PC-9 (cell line): ENCODE results near the gene FGD2. TPM values are rescaled to one million over a fixed set of nuclear protein-coding genes. Genes with fewer than 3 reads are reported as not detected.
A peak's percentile ranks its signal among the peaks of the same experiment; 100 is the strongest.

ENCODE experiments used
- BruUV-seq: library from RNA; stranded (reverse); fragments of 400-500 nt; replicated peaks from 2 replicates; lab custom pipeline; 2021; lab: Mats Ljungman, UMichigan
- CTCF ChIA-PET: fragments of 300-600 bp; sonication (Branson Sonifier 250); formaldehyde crosslinking; loops from one replicate; lab custom pipeline; 2022; ENCODE audit warnings: antibody characterized with exemption; lab: Charles Lee
- POLR2A ChIA-PET: fragments of 300-600 bp; sonication (Branson Sonifier 250); formaldehyde crosslinking; loops from one replicate; lab custom pipeline; 2022; ENCODE audit warnings: antibody characterized with exemption; ENCODE audit not compliant: unreplicated experiment; lab: Charles Lee
- DNase-seq, 2 experiments: peaks; one replicate each; pipeline versions ENCODE4 v3.0.0 to v3.0.0-alpha.2; 2015 to 2022; ENCODE audit warnings: mixed read lengths in 1 of 2
- H2AFZ ChIP-seq: fragments of 200-600 bp; sonication (generic); 2 replicates; pipeline ENCODE4 v1.8.1; 2017; ENCODE audit warnings: antibody characterized with exemption
- H3F3A ChIP-seq: fragments of 200-600 bp; sonication (generic); 2 replicates; pipeline ENCODE4 v1.8.1; 2017; ENCODE audit warnings: antibody characterized with exemption, mild to moderate bottlenecking, low read depth; ENCODE audit not compliant: insufficient read depth
- H3K27ac ChIP-seq: fragments of 200-600 bp; sonication (generic); 2 replicates; pipeline ENCODE4 v1.6.1; 2016; ENCODE audit warnings: mixed run types
- H3K27me3 ChIP-seq: fragments of 200-600 bp; sonication (generic); 2 replicates; pipeline ENCODE4 v1.6.1; 2016; ENCODE audit warnings: low read depth, mixed run types; ENCODE audit not compliant: insufficient read depth
- H3K36me3 ChIP-seq: fragments of 200-600 bp; sonication (generic); 2 replicates; pipeline ENCODE4 v1.6.1; 2016; ENCODE audit warnings: low read depth, mixed run types
- H3K4me1 ChIP-seq: fragments of 200-600 bp; sonication (generic); replicated peaks from 2 replicates; pipeline ENCODE4 v1.6.1; 2016; ENCODE audit warnings: mixed run types; ENCODE audit not compliant: insufficient read depth
- H3K4me2 ChIP-seq: fragments of 200-600 bp; sonication (generic); 2 replicates; pipeline ENCODE4 v1.6.1; 2017; ENCODE audit warnings: mixed run types
- H3K4me3 ChIP-seq: fragments of 200-600 bp; sonication (generic); 2 replicates; pipeline ENCODE4 v1.6.1; 2016; ENCODE audit warnings: mixed run types
- H3K79me2 ChIP-seq: fragments of 200-600 bp; sonication (generic); 2 replicates; pipeline ENCODE4 v1.6.1; 2017; ENCODE audit warnings: low read depth, mixed run types
- H3K9me2 ChIP-seq: fragments of 200-600 bp; sonication (generic); 2 replicates; pipeline ENCODE4 v1.8.1; 2017; ENCODE audit warnings: mild to moderate bottlenecking; ENCODE audit not compliant: insufficient read depth
- H3K9me3 ChIP-seq: fragments of 200-600 bp; sonication (generic); 2 replicates; pipeline ENCODE4 v1.8.1; 2016; ENCODE audit warnings: low read depth; ENCODE audit not compliant: insufficient read depth
- H4K20me1 ChIP-seq: fragments of 200-600 bp; sonication (generic); 2 replicates; pipeline ENCODE4 v1.8.1; 2017; ENCODE audit not compliant: insufficient read depth
- EZH2 ChIP-seq: fragments of 200-600 bp; sonication (generic); IDR thresholded peaks from 2 replicates; pipeline ENCODE4 v1.8.0; 2017; ENCODE audit warnings: antibody characterized with exemption, low read depth
- intact Hi-C: fragments of 100-400 bp; cut with micrococcal nuclease; formaldehyde crosslinking; loops from one replicate; pipeline ENCODE4 v1.10.0; 2022; ENCODE audit not compliant: unreplicated experiment
- total RNA-seq: library from RNA; stranded (reverse); gene quantifications from 2 replicates; pipeline ENCODE4 v1.2.3, GENCODE V29; 2021
- TF ChIP-seq, protein P1 (sequence below): fragments of 200-600 bp; sonication (generic); conservative IDR thresholded peaks from 2 replicates; pipeline ENCODE4 v1.6.1; 2017; ENCODE audit warnings: mixed run types, antibody characterized with exemption, mild to moderate bottlenecking, moderate library complexity

Gene FGD2
- total RNA-seq, 1 experiment from 2014 or later, result 0.50 TPM

DNA sequence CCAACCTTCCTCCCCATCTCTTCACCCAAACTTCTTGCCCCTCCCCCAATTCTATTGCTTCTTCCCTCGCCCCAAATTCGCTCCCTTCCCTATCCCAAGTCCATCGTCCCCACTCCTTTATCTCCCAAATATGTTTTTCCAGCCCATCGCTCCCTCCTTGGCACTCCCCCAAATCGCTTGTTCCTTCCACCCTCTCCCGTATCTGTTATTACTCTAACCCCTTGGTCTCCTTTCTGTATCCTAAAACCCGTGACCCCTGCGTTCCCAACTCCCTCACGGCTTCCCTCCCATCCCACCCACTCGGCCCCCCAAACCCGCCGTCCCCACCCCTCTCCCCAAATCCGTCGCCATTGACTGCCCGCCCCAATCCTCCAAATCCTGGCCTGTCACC lies 20.0 kb upstream of the FGD2 start:
- intact Hi-C loops, result loop anchor here (2.0 kb wide), 1 partner anchor 37 kb away; no protein-coding TSS in a partner anchor

DNA sequence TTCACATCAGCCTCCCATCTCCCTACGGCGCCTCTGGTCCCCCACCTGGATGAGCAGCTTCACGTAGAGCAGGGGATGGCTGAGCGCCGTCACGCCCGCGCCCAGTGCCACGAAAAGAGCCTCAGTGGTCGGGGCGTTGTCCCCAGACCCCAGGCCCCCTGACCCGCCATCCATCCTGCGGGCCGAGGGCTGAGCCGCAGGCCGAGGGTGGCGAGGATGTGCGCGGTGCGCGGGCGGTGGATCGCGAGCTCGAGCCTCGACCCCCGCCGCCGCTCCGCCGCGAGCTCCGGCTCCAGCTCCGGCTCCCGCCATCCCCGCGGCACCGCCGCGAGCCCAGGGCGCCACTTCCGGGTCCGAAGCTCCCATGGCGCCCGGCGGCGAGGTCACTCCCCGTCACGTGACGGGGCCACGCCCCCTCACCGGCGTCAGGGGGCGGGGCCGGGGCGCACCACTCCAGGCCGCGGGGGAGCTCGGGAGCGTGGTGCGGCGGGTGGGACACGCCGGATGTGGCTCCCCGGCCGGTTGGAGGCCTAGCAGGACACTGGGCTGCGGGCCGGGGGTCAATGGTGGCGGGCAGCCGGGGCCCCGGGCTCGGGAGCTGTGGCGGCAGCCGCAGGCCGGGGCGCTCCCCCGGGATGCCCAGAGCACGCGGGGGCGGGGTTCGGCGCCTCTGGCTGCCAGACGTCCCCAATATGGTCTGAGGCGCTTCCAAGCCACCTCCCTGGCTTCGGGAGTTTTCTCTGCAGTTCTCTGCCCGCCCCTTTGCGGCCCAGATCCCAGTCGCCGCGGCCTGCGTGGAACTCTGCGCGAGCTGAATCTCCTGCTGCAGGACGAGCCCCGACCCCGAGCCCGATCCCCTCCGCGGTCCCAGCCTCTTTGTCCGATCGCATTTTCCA lies 19.4 kb upstream of the FGD2 start, which contains the start of gene MTCH1:
MTCH1 (minus strand) TSS at position 389 of the 896 bp plus-strand sequence; CDS start at position 366, 23 bp downstream.
- intact Hi-C loops, result loop anchor here (1.0 to 2.0 kb wide), 3 partner anchors 37 to 72 kb away; no protein-coding TSS in a partner anchor
- no peaks in the 10 kb centered on the region for H3K27me3 ChIP-seq
- peaks cover 23% of the 10 kb centered on the region for H3K4me1 ChIP-seq
- TF ChIP-seq, protein P1, sequence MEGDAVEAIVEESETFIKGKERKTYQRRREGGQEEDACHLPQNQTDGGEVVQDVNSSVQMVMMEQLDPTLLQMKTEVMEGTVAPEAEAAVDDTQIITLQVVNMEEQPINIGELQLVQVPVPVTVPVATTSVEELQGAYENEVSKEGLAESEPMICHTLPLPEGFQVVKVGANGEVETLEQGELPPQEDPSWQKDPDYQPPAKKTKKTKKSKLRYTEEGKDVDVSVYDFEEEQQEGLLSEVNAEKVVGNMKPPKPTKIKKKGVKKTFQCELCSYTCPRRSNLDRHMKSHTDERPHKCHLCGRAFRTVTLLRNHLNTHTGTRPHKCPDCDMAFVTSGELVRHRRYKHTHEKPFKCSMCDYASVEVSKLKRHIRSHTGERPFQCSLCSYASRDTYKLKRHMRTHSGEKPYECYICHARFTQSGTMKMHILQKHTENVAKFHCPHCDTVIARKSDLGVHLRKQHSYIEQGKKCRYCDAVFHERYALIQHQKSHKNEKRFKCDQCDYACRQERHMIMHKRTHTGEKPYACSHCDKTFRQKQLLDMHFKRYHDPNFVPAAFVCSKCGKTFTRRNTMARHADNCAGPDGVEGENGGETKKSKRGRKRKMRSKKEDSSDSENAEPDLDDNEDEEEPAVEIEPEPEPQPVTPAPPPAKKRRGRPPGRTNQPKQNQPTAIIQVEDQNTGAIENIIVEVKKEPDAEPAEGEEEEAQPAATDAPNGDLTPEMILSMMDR, result 0 out of 2 replicates have a peak, but pooled peaks have one; percentile 3
- no peak for TF ChIP-seq EZH2
- H2AFZ ChIP-seq, result peak within 1 kb of the TSS; percentile 96
- H4K20me1 ChIP-seq, result peaks cover 37% of the 10 kb centered on the region
- H3K27ac ChIP-seq, result peak within 1 kb of the TSS; percentile 40
- POLR2A ChIA-PET, result interaction anchor here (0.6 to 1.0 kb wide), 9 partner anchors 20 to 1238 kb away, joined by 3 to 16 read pairs (median 4); no protein-coding TSS in a partner anchor
- peak; percentile 64 to 91 for DNase-seq
- peaks cover 56% of the 10 kb centered on the region for H3K79me2 ChIP-seq
- H3K4me2 ChIP-seq, result peak within 1 kb of the TSS; percentile 92
- no peaks in the 10 kb centered on the region for H3K9me2 ChIP-seq
- peaks cover 13% of the 10 kb centered on the region; the same call in 1 of the 2 replicates for H3F3A ChIP-seq
- peaks cover 9% of the 10 kb centered on the region; the same call in 1 of the 2 replicates for H3K36me3 ChIP-seq
- no peaks in the 10 kb centered on the region for H3K9me3 ChIP-seq
- BruUV-seq, result no TSS peak
- CTCF ChIA-PET, result interaction anchor here (0.6 to 1.2 kb wide), 3 partner anchors 32 to 186 kb away, joined by 4 to 6 read pairs (median 4); no protein-coding TSS in a partner anchor
- peak within 1 kb of the TSS; percentile 99 for H3K4me3 ChIP-seq

More for the DNA sequence above, 20.0 kb upstream of the FGD2 start:
- Histone ChIP-seq H3K4me1 (peaks cover 28% of the 10 kb centered on the region), H3K27me3 (no peaks in the 10 kb centered on the region), H2AFZ (peak overlapping the region; percentile 96), H3K4me3 (peak overlapping the region; percentile 99), H3K9me3 (no peaks in the 10 kb centered on the region), H3K79me2 (peaks cover 63% of the 10 kb centered on the region), H3K9me2 (no peaks in the 10 kb centered on the region), H3F3A (peaks cover 13% of the 10 kb centered on the region; the same call in 1 of the 2 replicates), H3K36me3 (peaks cover 11% of the 10 kb centered on the region), H4K20me1 (peaks cover 43% of the 10 kb centered on the region), H3K27ac (peak overlapping the region; percentile 40; the same call in 1 of the 2 replicates), H3K4me2 (peak overlapping the region; percentile 92)
- no peak for DNase-seq
- no TSS peak for BruUV-seq
- no peak for TF ChIP-seq EZH2
- ChIA-PET CTCF (interaction anchor here (0.6 to 1.2 kb wide), 3 partner anchors 32 to 187 kb away, joined by 4 to 6 read pairs (median 4); no protein-coding TSS in a partner anchor), POLR2A (interaction anchor here (0.6 to 1.0 kb wide), 6 partner anchors 21 to 103 kb away, joined by 3 to 8 read pairs (median 4); no protein-coding TSS in a partner anchor)

DNA sequence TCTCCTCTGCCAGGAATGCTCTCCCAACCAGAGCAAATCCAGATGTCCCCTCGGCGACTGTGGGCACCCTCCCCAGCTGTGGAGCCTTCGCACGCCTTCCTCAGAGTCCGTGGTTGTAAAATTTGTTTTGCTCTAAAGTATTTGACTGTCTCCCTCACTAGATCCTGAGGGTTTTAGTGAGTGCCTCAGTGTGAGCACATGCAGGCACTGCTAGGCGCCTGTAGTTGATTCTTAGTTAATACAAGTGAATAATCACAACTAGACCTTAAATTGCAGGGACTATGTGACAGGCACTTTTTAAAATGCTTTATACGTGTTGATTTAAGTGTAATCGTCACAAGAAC lies 18.8 kb upstream of the FGD2 start:
- Histone ChIP-seq H3K27ac (peak overlapping the region; percentile 40), H3K4me2 (peak overlapping the region; percentile 92), H3K4me1 (peaks cover 23% of the 10 kb centered on the region), H2AFZ (peak overlapping the region; percentile 96), H3F3A (peaks cover 13% of the 10 kb centered on the region; the same call in 1 of the 2 replicates), H3K36me3 (peaks cover 9% of the 10 kb centered on the region; the same call in 1 of the 2 replicates), H3K4me3 (peak overlapping the region; percentile 99), H3K9me3 (no peaks in the 10 kb centered on the region), H3K9me2 (no peaks in the 10 kb centered on the region), H3K27me3 (no peaks in the 10 kb centered on the region), H4K20me1 (peaks cover 31% of the 10 kb centered on the region), H3K79me2 (peaks cover 50% of the 10 kb centered on the region)
- CTCF ChIA-PET, result interaction anchor here (1.2 kb wide), 1 partner anchor 31 kb away, joined by 4 read pairs; no protein-coding TSS in a partner anchor
- DNase-seq, result no peak
- TF ChIP-seq, protein P1, result no peak
- TF ChIP-seq EZH2, result no peak
- intact Hi-C loops, result loop anchor here (1.0 to 2.0 kb wide), 2 partner anchors 60 to 72 kb away; no protein-coding TSS in a partner anchor
- POLR2A ChIA-PET, result interaction anchor here (0.6 to 0.8 kb wide), 3 partner anchors 53 to 1238 kb away, joined by 3 to 16 read pairs (median 11); no protein-coding TSS in a partner anchor
- BruUV-seq, result TSS peak; percentile 84
